H9 (cell line): ENCODE data around the gene FHL3. TPM values are rescaled to one million over a fixed set of nuclear protein-coding genes. Genes with fewer than 3 reads are reported as not detected.

ENCODE experiments used
- DNase-seq: peaks from one replicate; pipeline ENCODE4 v3.0.0-alpha.2; 2017
- H2AFZ ChIP-seq: one replicate; pipeline ENCODE4 v1.6.1; 2013; ENCODE audit warnings: mild to moderate bottlenecking, low read length, control low read depth, moderate library complexity
- H2AK5ac ChIP-seq: 2 replicates; pipeline ENCODE4 v1.6.1; 2013; ENCODE audit warnings: low read length, control low read depth, mixed read lengths; ENCODE audit not compliant: insufficient read length
- H2BK120ac ChIP-seq: one replicate; pipeline ENCODE4 v1.6.1; 2013; ENCODE audit warnings: low read depth, mild to moderate bottlenecking, low read length, control low read depth, inconsistent platforms; ENCODE audit not compliant: poor library complexity, severe bottlenecking
- H2BK12ac ChIP-seq: 2 replicates; pipeline ENCODE4 v1.6.1; 2013; ENCODE audit warnings: low read length, control low read depth, mixed read lengths, low read depth; ENCODE audit not compliant: insufficient read length
- H2BK15ac ChIP-seq: 2 replicates; pipeline ENCODE4 v1.6.1; 2013; ENCODE audit warnings: low read depth, low read length, control low read depth
- H2BK20ac ChIP-seq: one replicate; pipeline ENCODE4 v1.6.1; 2013; ENCODE audit warnings: low read depth, mild to moderate bottlenecking, low read length, control low read depth, inconsistent platforms; ENCODE audit not compliant: poor library complexity, severe bottlenecking
- H2BK5ac ChIP-seq: 2 replicates; pipeline ENCODE4 v1.6.1; 2013; ENCODE audit warnings: low read length, control low read depth, mixed read lengths; ENCODE audit not compliant: insufficient read length
- H3K14ac ChIP-seq: 2 replicates; pipeline ENCODE4 v1.6.1; 2013; ENCODE audit warnings: low read length, control low read depth; ENCODE audit not compliant: insufficient read depth
- H3K18ac ChIP-seq: 2 replicates; pipeline ENCODE4 v1.6.1; 2013; ENCODE audit warnings: low read depth, mild to moderate bottlenecking, mixed read lengths, low read length, control low read depth; ENCODE audit not compliant: insufficient read length
- H3K23ac ChIP-seq: 2 replicates; pipeline ENCODE4 v1.6.1; 2013; ENCODE audit warnings: low read length, control low read depth, mixed read lengths, low read depth; ENCODE audit not compliant: insufficient read length
- H3K23me2 ChIP-seq: 2 replicates; pipeline ENCODE4 v1.6.1; 2013; ENCODE audit warnings: low read depth, mild to moderate bottlenecking, mixed read lengths, low read length, control low read depth; ENCODE audit not compliant: insufficient read length, poor library complexity, severe bottlenecking
- H3K27ac ChIP-seq: 2 replicates; pipeline ENCODE4 v1.5.1; 2013; ENCODE audit warnings: low read length, control low read depth, mixed read lengths, low read depth; ENCODE audit not compliant: insufficient read length
- H3K27me3 ChIP-seq: 2 replicates; pipeline ENCODE4 v1.6.1; 2013; ENCODE audit warnings: low read length, control low read depth, inconsistent platforms; ENCODE audit not compliant: insufficient read depth
- H3K4ac ChIP-seq: 2 replicates; pipeline ENCODE4 v1.6.1; 2013; ENCODE audit warnings: low read depth, mild to moderate bottlenecking, control low read depth, inconsistent platforms, low read length, moderate library complexity
- H3K4me1 ChIP-seq: 2 replicates; pipeline ENCODE4 v1.6.1; 2013; ENCODE audit warnings: low read length, control low read depth, inconsistent platforms; ENCODE audit not compliant: insufficient read depth
- H3K4me2 ChIP-seq: 2 replicates; pipeline ENCODE4 v1.6.1; 2013; ENCODE audit warnings: low read length, control low read depth, mixed read lengths; ENCODE audit not compliant: insufficient read length, insufficient read depth
- H3K56ac ChIP-seq: 2 replicates; pipeline ENCODE4 v1.6.1; 2013; ENCODE audit warnings: low read depth, mild to moderate bottlenecking, mixed read lengths, low read length, control low read depth; ENCODE audit not compliant: insufficient read length
- H3K79me1 ChIP-seq: 2 replicates; pipeline ENCODE4 v1.6.1; 2013; ENCODE audit warnings: low read depth, mild to moderate bottlenecking, moderate library complexity, low read length, control low read depth, inconsistent platforms; ENCODE audit not compliant: insufficient read depth, poor library complexity, severe bottlenecking
- H3K79me2 ChIP-seq: 2 replicates; pipeline ENCODE4 v1.6.1; 2013; ENCODE audit warnings: low read length, control low read depth, inconsistent platforms; ENCODE audit not compliant: insufficient read depth
- H3K9ac ChIP-seq: 2 replicates; pipeline ENCODE4 v1.6.1; 2013; ENCODE audit warnings: low read length, control low read depth, mixed read lengths; ENCODE audit not compliant: insufficient read length; ENCODE audit errors: extremely low read depth
- H3K9me3 ChIP-seq: one replicate; pipeline ENCODE4 v1.6.1; 2013; ENCODE audit warnings: low read depth, low read length, inconsistent platforms; ENCODE audit not compliant: control insufficient read depth
- H3T11ph ChIP-seq: one replicate; pipeline ENCODE4 v1.6.1; 2013; ENCODE audit warnings: mild to moderate bottlenecking, low read length, control low read depth, inconsistent platforms
- H4K20me1 ChIP-seq: one replicate; pipeline ENCODE4 v1.6.1; 2013; ENCODE audit not compliant: control insufficient read depth, insufficient read length, insufficient read depth
- H4K5ac ChIP-seq: 2 replicates; pipeline ENCODE4 v1.6.1; 2013; ENCODE audit warnings: low read depth, mild to moderate bottlenecking, mixed read lengths, low read length, control low read depth; ENCODE audit not compliant: insufficient read length
- H4K8ac ChIP-seq: replicated peaks from 2 replicates; pipeline ENCODE4 v1.6.1; 2013; ENCODE audit warnings: low read length, control low read depth, mixed read lengths, low read depth; ENCODE audit not compliant: insufficient read length
- H4K91ac ChIP-seq: 2 replicates; pipeline ENCODE4 v1.6.1; 2013; ENCODE audit warnings: low read depth, mild to moderate bottlenecking, moderate library complexity, mixed read lengths, low read length, control low read depth; ENCODE audit not compliant: insufficient read length
- H3K27ac Mint-ChIP-seq, 3 experiments: 2 replicates in 2 of 3; 3 replicates in 1 of 3; pipeline ENCODE4 v1.8.0; 2020 to 2021; ENCODE audit warnings: mixed read lengths in 3 of 3, mild to moderate bottlenecking in 1 of 3, moderate library complexity in 1 of 3
- H3K27me3 Mint-ChIP-seq: 2 replicates; pipeline ENCODE4 v1.8.0; 2021; ENCODE audit warnings: low read depth, mild to moderate bottlenecking, moderate library complexity, mixed read lengths
- H3K36me3 Mint-ChIP-seq, 3 experiments: 2 replicates in 2 of 3; 3 replicates in 1 of 3; pipeline ENCODE4 v1.8.0; 2020 to 2021; ENCODE audit warnings: low read depth in 3 of 3, mixed read lengths in 3 of 3; ENCODE audit not compliant: insufficient read depth in 1 of 3
- H3K4me1 Mint-ChIP-seq, 2 experiments: 2 replicates each; pipeline ENCODE4 v1.8.0; 2020; ENCODE audit warnings: mixed read lengths in 2 of 2
- H3K4me3 Mint-ChIP-seq, 2 experiments: 2 replicates in 1 of 2; 3 replicates in 1 of 2; pipeline ENCODE4 v1.8.0; 2020 to 2021; ENCODE audit warnings: mild to moderate bottlenecking in 2 of 2, mixed read lengths in 2 of 2, moderate library complexity in 1 of 2
- H3K9me3 Mint-ChIP-seq, 2 experiments: 2 replicates in 1 of 2; 3 replicates in 1 of 2; pipeline ENCODE4 v1.8.0; 2020; ENCODE audit warnings: mild to moderate bottlenecking in 2 of 2, mixed read lengths in 2 of 2, moderate library complexity in 1 of 2
- WGBS: extraction: QIAGEN DNeasy Blood & Tissue Kit; methylation state at CpG from one replicate; pipeline ENCODE4 v1.1.7; 2013; ENCODE audit warnings: missing lambda C conversion rate, low lambda C conversion rate, mixed read lengths; ENCODE audit not compliant: insufficient read length; ENCODE audit errors: extremely low coverage; 5-methylcytosine and 5-hydroxymethylcytosine counted together
- total RNA-seq: library from RNA; stranded (reverse); gene quantifications from 2 replicates; pipeline ENCODE4 v1.2.1, GENCODE V29; 2021
- TF ChIP-seq, protein P1 (sequence below): fragments of 200-600 bp; sonication (generic); conservative IDR thresholded peaks from 3 replicates; pipeline ENCODE4 v1.8.0; 2021; ENCODE audit warnings: antibody characterized with exemption, mild to moderate bottlenecking

FHL3 gene
- total RNA-seq, 1 experiment from 2014 or later = 32.8 TPM

DNA sequence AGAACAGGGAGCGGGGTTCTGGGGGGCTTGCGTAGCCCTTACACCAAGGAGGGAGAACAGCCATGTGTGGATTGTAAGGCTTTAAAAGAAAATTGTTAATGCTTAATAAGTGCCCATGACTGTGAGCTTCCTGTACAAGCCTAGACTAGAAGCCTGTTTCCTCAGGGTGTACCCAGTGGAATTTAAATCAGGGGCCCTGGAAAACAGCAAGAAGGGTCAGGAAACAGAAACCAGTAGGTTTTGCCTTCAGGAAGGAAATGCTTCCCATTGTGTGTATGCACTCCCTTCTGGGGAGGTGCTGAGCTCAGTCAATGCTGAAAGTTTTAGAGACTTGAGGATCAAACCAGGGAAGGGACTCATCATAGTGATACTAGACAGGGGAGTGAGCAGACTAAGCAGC is 19.9 kb upstream of the FHL3 start:
- Histone ChIP-seq H2AFZ (no peak overlapping the region), H4K5ac (no peak overlapping the region), H3K4me1 (peaks cover 2% of the 10 kb centered on the region; the same call in 1 of the 2 replicates), H3K14ac (no peak overlapping the region), H3K79me2 (no peaks in the 10 kb centered on the region), H3K23me2 (no peaks in the 10 kb centered on the region), H3K4ac (no peak overlapping the region), H3T11ph (no peak overlapping the region), H3K23ac (no peak overlapping the region), H3K27ac (no peak overlapping the region), H4K8ac (no peak overlapping the region), H2BK20ac (no peak overlapping the region), H3K9me3 (no peaks in the 10 kb centered on the region), H3K4me2 (no peak overlapping the region), H4K91ac (no peak overlapping the region), H4K20me1 (no peaks in the 10 kb centered on the region), H3K56ac (no peak overlapping the region), H3K9ac (no peak overlapping the region), H3K27me3 (no peaks in the 10 kb centered on the region), H2BK5ac (no peak overlapping the region), H2BK15ac (no peak overlapping the region), H3K18ac (no peak overlapping the region), H3K79me1 (no peaks in the 10 kb centered on the region), H2BK12ac (no peak overlapping the region), H2BK120ac (no peak overlapping the region), H2AK5ac (no peak overlapping the region)
- peaks cover 23 to 62% (median 47%) of the 10 kb centered on the region in 3 experiments; a peak in 6 of 7 replicates for H3K36me3 Mint-ChIP-seq
- no peak for DNase-seq
- H3K27ac Mint-ChIP-seq = no peak overlapping the region; a peak in 1 of 7 replicates
- no peak overlapping the region for H3K4me3 Mint-ChIP-seq
- H3K9me3 Mint-ChIP-seq = no peaks in the 10 kb centered on the region
- TF ChIP-seq, protein P1, sequence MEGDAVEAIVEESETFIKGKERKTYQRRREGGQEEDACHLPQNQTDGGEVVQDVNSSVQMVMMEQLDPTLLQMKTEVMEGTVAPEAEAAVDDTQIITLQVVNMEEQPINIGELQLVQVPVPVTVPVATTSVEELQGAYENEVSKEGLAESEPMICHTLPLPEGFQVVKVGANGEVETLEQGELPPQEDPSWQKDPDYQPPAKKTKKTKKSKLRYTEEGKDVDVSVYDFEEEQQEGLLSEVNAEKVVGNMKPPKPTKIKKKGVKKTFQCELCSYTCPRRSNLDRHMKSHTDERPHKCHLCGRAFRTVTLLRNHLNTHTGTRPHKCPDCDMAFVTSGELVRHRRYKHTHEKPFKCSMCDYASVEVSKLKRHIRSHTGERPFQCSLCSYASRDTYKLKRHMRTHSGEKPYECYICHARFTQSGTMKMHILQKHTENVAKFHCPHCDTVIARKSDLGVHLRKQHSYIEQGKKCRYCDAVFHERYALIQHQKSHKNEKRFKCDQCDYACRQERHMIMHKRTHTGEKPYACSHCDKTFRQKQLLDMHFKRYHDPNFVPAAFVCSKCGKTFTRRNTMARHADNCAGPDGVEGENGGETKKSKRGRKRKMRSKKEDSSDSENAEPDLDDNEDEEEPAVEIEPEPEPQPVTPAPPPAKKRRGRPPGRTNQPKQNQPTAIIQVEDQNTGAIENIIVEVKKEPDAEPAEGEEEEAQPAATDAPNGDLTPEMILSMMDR = no peak
- no CpG with 5 or more reads among the region's 2 CpGs for whole genome bisulfite sequencing
- no peaks in the 10 kb centered on the region for H3K27me3 Mint-ChIP-seq
- H3K4me1 Mint-ChIP-seq = peaks cover 31 to 41% of the 10 kb centered on the region in 2 experiments
